Stimulated activated CD4-positive, alpha-beta T cell treated with anti-CD3 and anti-CD28 coated beads, Interleukin-12 subunit alpha, Interleukin-12 subunit beta, amount 100 ng/mL, for 4 hours (primary cell): ENCODE data around the gene C14orf93.

Experiments used
- DNase-seq: peaks from one replicate; pipeline ENCODE4 v3.0.0-alpha.2; 2020

C14orf93 gene

GRCh38 chr14:23044840-23045239 lies 34.9 kb upstream of the C14orf93 start:
- no peak for DNase-seq

- DNase-seq: no peak
Measured at GRCh38 chr14:23043754-23044153, 33.8 kb upstream of the C14orf93 start.

GRCh38 chr14:23043145-23043544 lies 33.2 kb upstream of the C14orf93 start:
- no peak for DNase-seq

DNA sequence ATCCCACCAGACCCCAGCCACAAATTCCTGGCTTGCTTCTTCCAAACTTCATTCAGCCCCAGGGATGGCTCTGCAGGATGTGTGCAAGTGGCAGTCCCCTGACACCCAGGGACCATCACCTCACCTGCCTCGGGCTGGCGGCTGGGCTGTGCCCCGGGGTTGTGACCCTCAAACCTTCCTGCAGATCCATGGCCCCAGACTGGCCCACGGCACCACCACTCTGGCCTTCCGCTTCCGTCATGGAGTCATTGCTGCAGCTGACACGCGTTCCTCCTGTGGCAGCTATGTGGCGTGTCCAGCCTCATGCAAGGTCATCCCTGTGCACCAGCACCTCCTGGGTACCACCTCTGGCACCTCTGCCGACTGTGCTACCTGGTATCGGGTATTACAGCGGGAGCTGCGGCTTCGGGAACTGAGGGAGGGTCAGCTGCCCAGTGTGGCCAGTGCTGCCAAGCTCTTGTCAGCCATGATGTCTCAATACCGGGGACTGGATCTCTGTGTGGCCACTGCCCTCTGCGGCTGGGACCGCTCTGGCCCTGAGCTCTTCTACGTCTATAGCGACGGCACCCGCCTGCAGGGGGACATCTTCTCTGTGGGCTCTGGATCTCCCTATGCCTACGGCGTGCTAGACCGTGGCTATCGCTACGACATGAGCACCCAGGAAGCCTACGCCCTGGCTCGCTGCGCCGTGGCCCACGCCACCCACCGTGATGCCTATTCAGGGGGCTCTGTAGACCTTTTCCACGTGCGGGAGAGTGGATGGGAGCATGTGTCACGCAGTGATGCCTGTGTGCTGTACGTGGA lies 32.4 kb upstream of the C14orf93 start, which contains the start of gene PSMB11:
PSMB11 (plus strand) TSS at position 51 of the 804 bp plus-strand sequence; CDS start at position 65, 14 bp downstream.
- DNase-seq: no peak

DNA sequence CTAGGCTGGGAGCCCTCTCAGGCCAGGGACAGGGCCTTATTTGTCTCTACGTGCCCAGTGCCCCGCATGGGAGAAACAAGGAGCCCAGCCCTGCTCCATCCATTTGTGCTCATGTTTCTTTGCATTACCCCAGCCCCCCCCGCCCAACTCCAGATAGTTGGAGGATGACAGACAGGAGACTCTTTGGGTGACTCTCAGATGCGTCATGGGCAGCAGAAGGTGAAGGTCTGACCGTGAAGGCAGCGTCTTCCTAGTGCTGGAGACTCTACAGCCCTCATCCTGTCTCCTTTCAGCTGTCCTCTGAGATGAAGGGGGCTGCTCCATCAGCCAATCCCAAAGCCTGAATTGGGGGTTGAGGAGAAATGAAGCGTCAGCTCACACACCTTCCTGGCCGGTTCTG lies 31.8 kb upstream of the C14orf93 start:
- no peak for DNase-seq

DNA sequence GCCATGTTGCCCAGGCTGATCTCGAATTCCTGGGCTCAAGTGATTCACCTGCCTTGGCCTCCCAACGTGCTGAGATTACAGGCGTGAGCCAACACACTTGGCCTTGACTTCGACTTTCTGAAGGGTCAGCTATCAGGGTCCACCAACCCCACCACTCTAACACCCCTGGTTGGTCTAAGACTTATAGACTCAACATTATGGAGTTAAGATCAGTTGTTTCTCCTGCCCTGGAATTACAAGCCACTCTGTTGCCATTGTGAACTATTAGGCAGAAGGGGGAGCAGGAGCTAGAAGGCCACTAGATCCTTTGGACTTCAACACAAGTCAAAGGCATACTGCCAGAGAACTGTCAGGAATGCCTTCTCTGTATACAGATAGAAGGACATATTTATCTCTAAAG lies 30.2 kb upstream of the C14orf93 start:
- DNase-seq: no peak

GRCh38 chr14:23035303-23036144 lies 25.6 kb upstream of the C14orf93 start:
- DNase-seq: no peak

DNA sequence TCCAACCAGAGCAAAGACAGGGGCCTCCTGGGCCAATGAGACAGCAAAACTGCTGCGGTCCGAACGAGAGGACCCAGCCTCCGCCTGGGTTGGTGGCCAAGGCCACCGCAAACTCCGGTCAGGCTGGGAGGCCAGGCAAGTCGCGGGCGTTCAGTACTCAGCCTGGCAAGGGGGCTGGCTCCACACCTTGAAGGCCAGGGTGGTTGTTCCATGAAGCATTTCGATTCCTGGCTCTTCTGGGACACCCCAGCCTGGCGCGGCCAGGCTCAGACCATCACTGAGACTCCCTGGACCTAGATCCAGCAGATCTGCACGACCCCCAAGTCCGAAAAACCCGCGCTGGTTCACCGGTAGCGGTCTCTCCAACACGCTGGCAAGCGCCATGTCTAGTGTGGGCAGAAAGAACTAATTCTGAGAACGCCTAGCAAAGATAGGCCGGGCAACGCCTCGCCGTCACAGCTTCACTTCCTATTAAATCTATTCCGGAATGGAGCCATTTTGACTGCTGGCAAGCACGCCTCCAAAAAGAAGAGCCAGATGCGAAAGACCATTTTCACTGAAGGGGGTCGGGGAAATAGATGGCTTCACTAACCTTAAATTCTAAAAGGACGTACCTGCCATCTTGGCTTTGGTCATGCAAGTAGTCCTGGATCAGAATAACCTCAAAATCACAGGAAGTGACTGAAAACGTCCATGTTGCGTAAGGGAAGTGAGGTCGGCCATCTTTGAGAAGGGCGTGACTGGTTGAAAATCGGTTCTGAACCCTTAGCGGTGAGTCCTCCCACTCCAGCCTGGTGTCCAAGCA lies 24.8 kb upstream of the C14orf93 start, which contains the start of gene PSMB5:
PSMB5 (minus strand) TSS at position 403 of the 805 bp plus-strand sequence; CDS start at position 384, 19 bp downstream.
- DNase-seq: peak; percentile 75

DNA sequence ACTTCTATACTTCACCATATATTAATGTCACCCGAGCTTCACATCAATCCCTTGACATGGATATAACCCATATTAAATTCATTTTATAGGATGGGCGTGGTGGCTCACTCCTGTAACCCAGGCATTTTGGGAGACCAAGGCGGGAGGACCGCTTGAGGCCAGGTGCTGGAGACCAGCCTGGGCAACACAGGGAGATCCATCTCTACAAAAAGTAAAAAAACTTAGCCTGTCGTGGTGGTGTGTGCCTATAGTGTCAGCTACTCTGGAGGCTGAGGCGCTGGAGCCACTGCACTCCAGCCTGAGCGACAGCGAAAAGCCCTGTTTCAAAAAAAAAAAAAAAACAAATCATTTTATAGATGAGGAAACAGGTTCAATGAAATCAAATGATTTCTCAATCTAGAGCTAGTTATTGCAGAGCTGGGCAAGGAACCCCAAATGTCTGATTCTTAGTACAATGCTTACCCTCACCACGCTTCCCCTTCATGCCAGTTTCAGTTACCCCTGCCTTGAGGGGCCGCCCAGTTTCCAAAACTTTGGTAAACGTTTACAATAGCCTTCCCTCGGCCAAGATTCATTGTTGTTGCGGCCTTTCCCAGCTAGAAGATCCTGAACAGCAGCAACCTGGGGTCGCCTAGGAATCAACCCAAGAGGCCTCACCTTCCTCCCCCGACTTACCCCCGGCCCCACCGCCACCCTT lies 24.0 kb upstream of the C14orf93 start:
- no peak for DNase-seq

DNA sequence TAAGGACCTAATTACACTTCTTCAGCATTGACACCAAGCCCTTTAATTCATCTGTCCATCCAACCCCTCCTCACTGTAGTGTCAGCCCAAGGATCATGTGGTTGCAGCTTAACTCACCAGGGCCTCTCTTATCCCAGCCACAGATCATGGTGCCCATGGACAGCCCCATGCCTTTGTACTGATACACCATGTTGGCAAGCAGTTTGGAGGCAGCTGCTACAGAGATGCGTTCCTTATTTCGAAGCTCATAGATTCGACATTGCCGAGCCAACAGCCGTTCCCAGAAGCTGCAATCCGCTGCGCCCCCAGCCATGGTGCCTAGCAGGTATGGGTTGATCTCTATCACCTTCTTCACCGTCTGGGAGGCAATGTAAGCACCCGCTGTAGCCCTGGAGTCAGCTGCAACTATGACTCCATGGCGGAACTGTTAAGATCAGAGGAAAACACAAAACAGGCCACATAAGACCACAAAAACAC lies 23.3 kb upstream of the C14orf93 start:
- no peak for DNase-seq

DNA sequence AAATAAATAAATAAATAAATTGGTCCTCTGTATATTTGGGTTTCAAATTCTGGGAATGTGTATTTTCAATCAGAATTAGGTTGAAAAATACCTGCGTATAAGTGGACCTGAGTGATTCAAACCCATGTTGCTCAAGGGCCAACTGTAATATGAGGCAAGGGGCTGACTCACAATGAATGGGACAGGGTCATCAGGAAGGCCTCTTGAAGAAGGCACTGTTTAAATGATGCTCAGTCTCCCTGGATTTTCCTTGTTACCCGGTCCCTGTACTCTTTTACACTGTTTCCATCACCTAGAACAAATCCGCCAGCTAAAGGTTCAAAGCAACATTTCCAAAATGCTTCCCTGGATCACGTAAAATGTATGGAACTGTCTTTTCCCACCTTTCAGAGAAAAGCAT lies 21.0 kb upstream of the C14orf93 start:
- no peak for DNase-seq

DNA sequence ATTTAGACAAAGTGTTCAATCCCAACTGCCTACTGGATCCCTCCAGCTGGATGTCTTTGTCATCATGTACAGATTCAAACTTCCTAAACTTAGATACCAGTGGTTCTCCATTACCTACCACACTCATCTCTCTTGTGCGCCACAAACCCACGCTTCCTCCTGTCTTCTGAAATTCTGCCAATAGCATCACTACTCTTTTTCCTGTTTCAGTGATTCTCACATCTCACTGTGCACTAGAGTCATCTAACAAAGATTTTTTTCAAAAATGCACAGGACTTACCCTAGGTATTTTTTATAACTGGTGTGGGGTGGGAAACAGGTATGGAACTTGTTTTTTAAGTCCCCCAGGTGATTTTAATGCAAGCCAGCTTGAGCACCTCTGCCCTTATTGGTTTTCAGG lies 18.9 kb upstream of the C14orf93 start:
- no peak for DNase-seq

GRCh38 chr14:23025151-23025814 lies 15.3 kb upstream of the C14orf93 start:
- no peak for DNase-seq

DNA sequence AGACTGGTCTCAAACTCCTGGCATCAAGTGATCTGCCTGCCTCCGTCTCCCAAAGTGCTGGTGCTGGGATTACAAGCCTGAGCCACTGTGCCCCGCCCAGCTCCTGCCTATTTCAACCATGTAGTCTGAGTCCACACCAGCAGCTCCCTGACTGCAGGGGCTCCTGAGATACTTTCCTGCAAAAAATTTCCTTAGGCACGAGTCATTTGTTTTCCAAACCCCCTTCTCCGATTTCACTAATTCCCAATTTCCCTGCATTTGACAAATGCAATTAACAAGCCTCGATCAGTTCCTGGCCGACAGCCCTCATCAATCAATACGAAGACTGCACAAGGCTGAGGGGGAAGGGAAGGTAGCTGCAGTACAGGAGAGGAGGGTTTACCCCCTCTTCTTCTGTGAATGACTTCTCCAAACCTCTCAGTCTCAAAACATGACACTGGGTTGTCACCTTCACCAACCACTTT lies 14.7 kb upstream of the C14orf93 start:
- no peak for DNase-seq

- no peak for DNase-seq
Measured at GRCh38 chr14:23023795-23024152, 13.8 kb upstream of the C14orf93 start.

- no peak for DNase-seq
Measured at GRCh38 chr14:23023022-23023794, 13.3 kb upstream of the C14orf93 start.

DNA sequence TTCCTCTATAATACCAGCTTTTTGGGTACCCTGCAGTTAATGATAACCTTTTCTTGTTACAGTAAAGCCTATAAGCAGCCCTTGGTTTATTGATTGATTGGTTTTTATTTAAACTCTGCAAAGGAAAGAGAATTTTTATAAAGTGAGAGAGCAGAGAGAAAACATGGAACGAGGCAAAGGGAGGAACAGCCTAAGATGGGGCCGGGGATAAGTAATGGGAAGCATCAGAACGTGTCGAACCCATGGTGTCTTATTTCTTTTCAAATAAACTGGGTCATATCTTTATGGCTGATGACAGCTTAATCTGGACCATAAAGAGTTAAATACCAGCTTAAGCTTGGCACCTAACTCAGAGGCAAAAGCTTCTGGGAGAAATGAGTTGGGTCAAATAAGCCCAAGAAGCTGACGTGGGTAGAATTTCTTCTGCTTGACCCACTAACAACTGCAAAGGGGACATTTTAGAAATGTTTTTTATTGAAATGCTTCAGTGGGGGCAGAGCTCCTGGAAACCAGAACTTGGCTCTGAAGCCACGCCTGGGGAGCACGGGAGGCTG lies 12.0 kb upstream of the C14orf93 start:
- DNase-seq: no peak

- DNase-seq: no peak
Measured at GRCh38 chr14:23021434-23021833, 11.5 kb upstream of the C14orf93 start.

DNA sequence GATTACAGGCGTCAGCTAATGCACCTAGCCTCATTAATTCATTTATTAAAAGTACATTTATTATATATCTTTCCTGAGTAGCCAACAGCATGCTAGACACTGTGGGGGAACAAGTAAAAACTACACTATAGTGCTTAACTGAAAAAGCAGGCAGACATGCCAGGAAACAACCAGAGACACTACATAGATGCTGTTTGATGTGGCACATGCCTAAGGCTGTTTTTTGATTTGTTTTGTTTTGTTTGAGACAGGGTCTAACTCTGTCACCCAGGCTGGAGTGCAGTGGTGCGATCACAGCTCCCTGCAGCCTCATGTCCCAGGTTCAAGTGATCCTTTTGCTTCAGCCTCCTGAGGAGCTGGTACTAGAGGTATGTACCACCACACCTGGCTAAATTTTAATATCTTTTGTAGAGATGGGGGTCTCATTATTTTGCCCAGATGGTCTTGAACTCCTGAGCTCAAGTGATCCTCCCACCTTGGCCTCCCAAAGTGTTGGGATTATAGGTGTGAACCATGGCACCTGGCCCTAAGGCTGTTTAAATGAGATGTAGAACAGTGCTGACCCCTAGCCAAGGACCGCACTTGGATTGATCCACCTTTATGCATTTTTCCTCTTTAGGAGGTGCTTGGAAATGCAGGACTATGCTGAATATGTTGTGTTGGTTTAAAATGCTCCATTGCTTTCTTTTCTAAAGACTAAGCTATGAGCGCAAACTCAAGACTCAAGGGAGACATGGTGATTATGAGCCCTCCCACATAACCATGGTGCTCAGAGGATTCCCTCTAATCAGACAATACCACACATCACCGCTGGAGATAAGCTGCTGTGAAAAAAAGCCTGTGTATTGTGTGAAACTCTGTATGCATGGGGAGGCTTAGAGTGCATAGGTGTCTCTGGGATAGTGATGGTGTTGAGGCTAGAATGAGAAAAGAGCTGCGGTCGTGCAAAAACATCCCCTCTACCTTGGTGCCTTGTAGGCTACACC lies 10.5 kb upstream of the C14orf93 start:
- DNase-seq: no peak
